CD1c-positive myeloid dendritic cell (primary cell): ENCODE measurements around the gene EEIG1.
A peak's percentile ranks its signal among the peaks of the same experiment; 100 is the strongest.

Source experiments
- DNase-seq: peaks from one replicate; pipeline ENCODE4 v3.0.0-alpha.2; 2016; ENCODE audit errors: extremely low spot score

EEIG1 gene

DNA sequence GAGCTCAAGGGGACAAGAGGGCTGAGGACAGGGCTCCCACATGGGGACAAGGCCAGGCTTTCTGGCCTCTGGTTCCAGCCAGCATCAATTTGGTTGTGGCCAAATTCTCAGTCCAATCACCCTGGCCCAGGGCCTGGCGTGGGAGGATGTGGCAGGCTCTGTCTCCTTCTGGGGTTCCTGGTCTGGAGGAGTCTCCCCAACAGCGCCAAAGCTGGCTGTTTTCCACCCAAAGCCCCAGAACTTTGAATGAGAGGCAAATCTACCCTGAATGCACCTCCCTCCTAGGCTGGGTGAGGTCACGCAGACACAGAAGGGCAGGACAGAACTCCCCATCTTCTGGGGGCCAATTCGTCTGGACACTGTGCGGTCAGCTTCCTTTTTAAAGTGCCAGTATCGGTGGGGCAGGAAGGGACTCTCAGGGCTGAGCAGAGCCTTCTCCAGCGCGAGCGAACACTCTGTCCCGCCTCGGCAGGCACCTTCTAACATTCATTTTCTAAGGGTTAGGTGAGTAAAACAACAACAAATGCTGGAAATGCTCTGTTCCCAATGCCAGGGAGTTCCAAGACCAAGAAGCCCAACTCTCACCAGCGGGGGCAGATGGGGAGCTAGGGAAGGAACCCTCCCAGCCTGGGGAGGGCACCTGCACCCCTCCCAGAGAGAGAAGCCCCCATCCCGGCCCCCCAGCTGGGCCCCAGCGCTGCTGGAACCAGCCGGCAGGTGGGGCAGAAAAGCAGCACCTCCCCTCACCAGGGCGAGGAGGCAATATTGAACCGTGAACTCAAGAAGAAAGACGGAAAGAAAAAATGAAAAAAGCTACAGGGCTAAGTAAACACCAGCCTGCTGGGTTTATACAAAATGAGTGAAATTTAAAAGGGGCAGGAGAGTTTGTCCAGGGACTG is 39.5 kb downstream of the EEIG1 start:
- DNase-seq: no peak

DNA sequence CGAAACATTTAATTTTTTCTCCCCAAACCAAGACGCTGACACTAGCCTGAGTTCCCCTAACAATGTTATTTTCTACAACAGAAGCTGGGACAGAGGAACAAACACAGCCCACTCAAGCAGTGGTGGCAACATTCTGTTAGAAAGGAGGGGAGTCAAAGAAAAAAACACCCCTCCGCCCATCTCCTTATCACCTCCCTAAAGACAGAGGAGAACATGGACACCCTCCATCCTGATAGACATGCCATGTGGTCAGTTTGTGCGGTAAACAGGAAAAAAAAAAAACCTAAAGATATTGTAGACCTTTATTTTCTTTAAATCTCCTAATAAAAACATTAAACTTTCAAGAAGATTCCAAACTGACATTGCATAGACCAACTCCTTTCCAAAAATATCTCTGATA is 40.2 kb downstream of the EEIG1 start:
- no peak for DNase-seq

DNA sequence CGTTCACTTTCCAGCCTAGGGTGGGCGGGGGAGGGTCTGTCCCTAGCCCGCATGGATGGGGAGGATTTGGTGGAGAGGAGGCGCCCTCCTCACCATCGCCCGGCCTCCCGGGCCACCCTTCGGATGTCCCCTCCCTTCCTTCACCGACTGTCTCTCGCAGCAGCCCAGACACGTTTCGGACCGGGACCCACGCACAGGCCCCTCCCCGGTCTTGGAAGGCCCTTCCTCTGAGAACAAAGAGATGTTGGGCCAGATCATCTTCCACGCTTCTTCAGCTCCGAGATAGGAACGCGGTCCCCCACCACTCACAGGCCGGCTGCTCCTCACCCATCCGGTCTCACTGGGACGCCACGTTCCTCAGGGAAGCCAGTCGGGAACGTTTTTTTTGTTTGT is 42.5 kb downstream of the EEIG1 start:
- DNase-seq: no peak

DNA sequence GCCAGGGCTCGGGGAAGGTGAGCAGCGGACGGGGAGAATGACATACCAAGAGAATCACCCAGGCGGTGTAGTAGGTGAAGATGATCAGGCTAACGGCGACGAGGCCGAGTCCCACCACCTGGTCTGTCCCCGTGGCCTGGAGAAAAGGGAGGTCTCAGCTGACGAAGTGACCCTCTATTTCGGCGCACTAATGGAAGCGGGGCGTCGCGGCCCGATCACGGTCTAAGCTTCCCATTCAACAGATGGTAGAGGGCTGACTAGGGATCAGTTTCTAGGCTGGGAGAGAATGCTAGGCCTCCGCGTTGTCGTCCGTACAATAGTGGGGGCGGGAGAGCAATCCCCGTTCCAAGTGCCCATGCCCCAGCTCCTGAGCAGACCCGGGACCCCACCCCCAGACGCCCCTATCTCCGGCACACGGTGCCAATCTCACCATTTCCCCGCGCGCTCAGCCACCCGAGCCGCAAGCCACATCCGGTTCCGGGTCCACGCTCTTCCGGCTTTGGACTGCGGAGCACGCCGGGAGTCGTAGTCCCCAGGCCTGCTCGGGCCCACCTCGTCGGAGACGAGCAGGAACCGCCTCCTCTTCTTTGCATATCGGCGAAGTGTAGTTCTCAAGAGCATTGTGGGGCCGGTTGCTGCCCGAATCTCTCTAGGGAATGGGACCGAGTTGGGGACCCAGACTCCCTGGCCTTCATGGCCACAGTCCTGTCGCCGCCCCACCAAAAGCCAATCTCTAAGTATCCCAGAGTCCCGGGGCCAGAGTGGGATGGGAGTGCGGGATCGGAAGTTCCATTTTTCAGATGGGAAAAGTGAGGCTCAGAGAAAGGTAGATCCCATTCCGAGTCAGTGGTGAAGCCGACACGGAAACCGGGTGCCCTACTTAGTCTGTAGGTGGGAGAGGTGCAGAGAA is 43.1 kb downstream of the EEIG1 start, which contains the start of gene DPM2:
Gene DPM2, minus strand, starts transcription at position 467 of the 910 bp plus-strand sequence. Its CDS starts 34 bp downstream, at position 433.
- DNase-seq: peak; percentile 89

DNA sequence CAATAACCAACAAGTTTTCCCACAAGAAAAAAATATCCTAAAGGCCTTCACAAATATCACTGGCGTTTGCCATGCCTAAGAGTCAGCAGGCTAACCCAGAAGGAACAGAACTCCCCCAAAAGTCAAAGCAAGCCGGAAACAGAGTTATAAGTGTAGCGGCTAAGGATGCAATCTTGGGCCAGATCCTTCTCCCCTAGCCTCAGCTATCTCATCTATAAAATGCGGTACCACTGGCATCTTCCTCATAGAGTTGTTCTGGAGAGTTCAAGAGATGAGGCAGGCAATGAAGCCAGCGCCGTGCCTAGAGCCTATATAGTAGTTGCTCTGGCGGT is 43.8 kb downstream of the EEIG1 start:
- DNase-seq: no peak

DNA sequence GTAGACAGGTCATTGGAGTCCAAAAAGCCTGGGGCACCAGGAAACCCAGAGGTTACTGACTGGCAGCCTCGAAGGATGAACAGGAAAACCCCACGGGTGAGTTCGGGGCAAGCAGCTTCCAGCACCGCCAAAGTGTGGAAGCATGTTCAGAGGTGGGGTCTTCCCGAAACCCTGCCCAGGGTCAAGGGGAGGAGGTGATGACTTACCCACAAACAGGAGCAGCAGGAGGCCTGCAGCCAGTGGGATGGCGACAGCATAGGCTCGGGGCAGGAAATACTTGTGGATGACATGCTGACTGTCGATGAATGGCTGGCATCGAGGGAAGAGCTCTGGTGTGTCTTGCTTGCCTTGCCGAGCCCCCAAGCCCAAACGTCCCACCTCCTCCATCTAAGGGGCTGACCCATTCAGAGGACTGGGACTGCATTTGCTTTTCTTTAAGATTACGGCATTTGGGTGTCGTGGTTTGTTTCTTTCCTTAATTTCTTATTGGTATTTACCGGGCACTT is 44.4 kb downstream of the EEIG1 start:
- DNase-seq: no peak

DNA sequence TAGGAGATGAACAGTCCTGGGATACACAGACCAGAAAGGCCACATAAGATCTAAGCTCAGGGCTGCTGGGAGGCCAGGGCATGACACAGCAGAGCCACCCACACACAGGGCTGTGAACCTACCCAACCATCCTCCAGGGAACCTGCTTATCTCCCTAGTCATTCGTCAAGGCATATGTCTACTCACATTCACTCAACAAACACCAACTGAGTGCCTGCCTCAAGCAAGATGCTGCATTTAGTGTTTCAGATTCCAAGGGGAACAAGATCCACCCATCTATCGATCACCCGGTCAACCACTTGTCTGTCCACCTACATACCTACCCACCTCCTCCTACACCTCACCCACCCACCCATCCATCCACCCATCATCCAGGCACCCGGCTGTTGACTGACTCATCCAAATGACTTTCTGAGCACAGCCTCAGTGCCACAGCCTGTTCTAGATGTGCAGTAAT is 45.0 kb downstream of the EEIG1 start:
- DNase-seq: no peak

DNA sequence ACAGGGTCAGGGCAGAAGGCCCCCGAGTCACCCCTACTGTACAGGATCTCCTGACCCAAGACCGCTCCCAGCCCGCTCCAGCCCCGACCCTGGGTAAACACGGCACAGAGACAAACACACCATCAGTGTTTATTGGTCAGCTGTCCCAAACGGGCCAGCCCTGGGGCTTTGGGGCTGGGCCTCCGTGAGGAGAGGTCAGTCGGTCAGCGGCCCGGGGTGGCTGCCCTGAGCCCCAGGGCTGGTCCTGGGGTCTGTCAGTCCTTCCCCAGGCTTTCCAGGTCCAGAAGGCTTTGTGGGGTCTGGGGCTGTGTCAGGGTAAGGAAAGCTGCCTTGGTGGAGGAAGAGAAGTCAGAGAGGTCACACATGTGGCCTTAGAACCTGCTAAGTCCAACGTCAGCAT is 45.8 kb downstream of the EEIG1 start:
- DNase-seq: no peak

DNA sequence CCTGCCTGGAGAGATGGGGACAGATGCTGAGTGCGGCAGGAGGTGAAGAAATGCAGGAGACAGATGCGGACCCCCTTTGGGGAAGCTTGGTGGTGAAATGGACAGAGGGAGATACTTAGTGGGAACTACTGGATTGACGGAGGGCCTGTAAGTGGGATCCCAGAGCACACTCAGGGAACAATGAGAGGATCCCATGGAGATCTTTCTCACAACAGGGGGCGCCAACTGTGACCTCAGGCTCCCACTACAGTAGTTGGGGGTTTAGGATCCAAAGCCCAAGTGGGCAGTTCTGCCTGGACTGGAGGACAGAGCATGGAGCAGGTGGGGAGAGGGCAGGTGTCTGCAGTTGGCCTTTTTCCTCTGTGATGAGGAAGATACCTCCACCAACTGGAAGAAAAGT is 46.5 kb downstream of the EEIG1 start:
- no peak for DNase-seq

DNA sequence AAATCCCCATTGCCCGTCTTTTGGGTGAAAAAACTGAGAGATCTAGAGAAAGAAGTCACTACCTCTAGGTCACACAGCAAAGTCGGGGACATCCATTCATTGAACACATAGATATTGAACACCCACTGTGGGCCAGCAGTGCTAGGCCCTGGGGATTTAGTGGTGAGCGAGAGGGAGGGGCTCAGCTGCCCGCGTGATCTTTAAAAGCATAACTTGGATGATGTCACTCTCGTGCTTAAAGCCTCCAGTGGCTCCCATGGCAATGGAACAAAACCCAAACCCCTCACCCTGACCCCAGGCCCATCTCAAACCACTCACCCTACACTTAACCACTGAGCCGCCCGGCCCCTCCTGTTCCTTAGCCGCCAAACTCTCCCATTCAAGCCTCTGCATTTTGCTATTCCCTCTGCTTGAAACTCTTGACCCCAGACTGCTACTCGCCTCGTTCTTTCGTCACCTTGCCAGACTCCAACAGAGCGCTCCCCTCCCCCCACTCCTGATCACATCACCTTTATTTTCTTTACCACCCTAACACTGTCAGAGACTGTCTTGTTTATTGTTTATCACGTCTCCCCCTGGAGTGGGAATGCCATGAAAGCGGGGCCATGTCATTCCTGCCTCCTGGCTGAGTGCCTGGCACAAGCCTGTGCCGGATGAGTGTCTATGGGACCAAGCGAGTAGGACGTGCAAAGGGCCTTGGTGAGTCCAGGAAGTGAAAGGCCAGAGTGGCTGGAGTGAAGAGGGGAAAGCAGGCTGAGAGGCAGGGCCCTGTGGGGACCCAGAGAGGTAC is 49.5 kb downstream of the EEIG1 start:
- DNase-seq: no peak
